Thyroid gland (tissue), 4 donors: ENCODE results near the gene RTL9. TPM values are rescaled to one million over a fixed set of nuclear protein-coding genes. Genes with fewer than 3 reads are reported as not detected.

ENCODE experiments used
- DNase-seq, 2 donors: peaks; one replicate each; pipeline ENCODE4 v3.0.0-alpha.2; 2019
- H3K27ac ChIP-seq, 3 donors: fragments of 200-600 bp; sonication (generic); 1 replicate in 2 of 3; 2 replicates in 1 of 3; pipeline ENCODE4 v1.5.1; 2016 to 2019; ENCODE audit warnings: mild to moderate bottlenecking in 1 of 3, moderate library complexity in 1 of 3
- H3K27me3 ChIP-seq: fragments of 200-600 bp; sonication (generic); one replicate; pipeline ENCODE4 v1.5.1; 2019
- H3K36me3 ChIP-seq, 2 donors: fragments of 200-600 bp; sonication (generic); one replicate each; pipeline ENCODE4 v1.5.1; 2016 to 2019
- H3K4me1 ChIP-seq, 2 donors: fragments of 200-600 bp; sonication (generic); one replicate each; pipeline ENCODE4 v1.5.1; 2017 to 2019
- H3K4me3 ChIP-seq, 3 donors: fragments of 200-600 bp; sonication (generic); replicated peaks in 1 of 3; 1 replicate in 2 of 3; 2 replicates in 1 of 3; pipeline ENCODE4 v1.5.1; 2016; ENCODE audit warnings: mild to moderate bottlenecking in 1 of 3
- H3K9me3 ChIP-seq: fragments of 200-600 bp; sonication (generic); one replicate; pipeline ENCODE4 v1.5.1; 2017
- CTCF ChIP-seq, 6 experiments: fragments of 200-600 bp in 3 of 6; fragments of 450-650 bp in 3 of 6; sonication (generic) in 3 of 6; IDR thresholded peaks; one replicate each; pipeline ENCODE4 v1.5.1; 2016 to 2019; ENCODE audit warnings: antibody characterized with exemption in 6 of 6, mild to moderate bottlenecking in 2 of 6, inconsistent platforms in 1 of 6, moderate library complexity in 1 of 6
- POLR2A ChIP-seq, 2 donors: fragments of 450-650 bp; IDR thresholded peaks; one replicate each; pipeline ENCODE4 v1.6.1; 2017; ENCODE audit warnings: antibody characterized with exemption in 2 of 2, mild to moderate bottlenecking in 2 of 2, moderate library complexity in 1 of 2
- WGBS, 2 donors: methylation state at CpG; one replicate each; pipeline ENCODE4 v1.1.5; 2017; 5-methylcytosine and 5-hydroxymethylcytosine counted together
- intact Hi-C: fragments of 100-400 bp; cut with DNase I; formaldehyde crosslinking; loops from one replicate; pipeline ENCODE4 v1.15.1; 2023
- total RNA-seq, 4 donors: library from RNA; depleted of rRNA; stranded (reverse); fragments of >200 nt; gene quantifications; one replicate each; pipeline ENCODE4 v1.2.3, GENCODE V29; 2016

Gene RTL9
- total RNA-seq, 4 donors from 2014 or later = 0.40 to 1.1 (median 0.56) TPM

- H3K4me3 ChIP-seq = no peak overlapping the region
- no peak overlapping the region for H3K27ac ChIP-seq
- no peaks in the 10 kb centered on the region for H3K36me3 ChIP-seq
- intact Hi-C loops = no loop called here
- TF ChIP-seq CTCF (IDR thresholded peaks at IDR 0.05) = no peak
- no peak for TF ChIP-seq POLR2A (IDR thresholded peaks at IDR 0.05)
- DNase-seq = no peak
- H3K9me3 ChIP-seq = no peaks in the 10 kb centered on the region
- H3K4me1 ChIP-seq = no peaks in the 10 kb centered on the region
- H3K27me3 ChIP-seq = no peaks in the 10 kb centered on the region
- 69 to 74% methylated on average over 3 of the region's 3 CpGs for WGBS, 2 donors
Measured at GRCh38 chrX:110320381-110320987, 38.2 kb upstream of the RTL9 start.

- no peaks in the 10 kb centered on the region for H3K4me1 ChIP-seq
- DNase-seq = no peak
- no peak overlapping the region for H3K4me3 ChIP-seq
- no peak overlapping the region for H3K27ac ChIP-seq
- intact Hi-C loops = no loop called here
- no peaks in the 10 kb centered on the region for H3K36me3 ChIP-seq
- no peaks in the 10 kb centered on the region for H3K27me3 ChIP-seq
- no peaks in the 10 kb centered on the region for H3K9me3 ChIP-seq
- TF ChIP-seq CTCF (IDR thresholded peaks at IDR 0.05) (no peak), POLR2A (IDR thresholded peaks at IDR 0.05) (no peak)
Measured at GRCh38 chrX:110321081-110321480, 37.6 kb upstream of the RTL9 start.

GRCh38 chrX:110321670-110322069 is 37.0 kb upstream of the RTL9 start:
- no peak overlapping the region for H3K27ac ChIP-seq
- no peaks in the 10 kb centered on the region for H3K27me3 ChIP-seq
- H3K4me1 ChIP-seq = no peaks in the 10 kb centered on the region
- 94 to 95% methylated on average over 3 of the region's 3 CpGs for WGBS, 2 donors
- H3K36me3 ChIP-seq = no peaks in the 10 kb centered on the region
- no peak for DNase-seq
- H3K4me3 ChIP-seq = no peak overlapping the region
- TF ChIP-seq CTCF (IDR thresholded peaks at IDR 0.05) (no peak), POLR2A (IDR thresholded peaks at IDR 0.05) (no peak)
- H3K9me3 ChIP-seq = no peaks in the 10 kb centered on the region
- intact Hi-C loops = no loop called here

- no peak for TF ChIP-seq POLR2A (IDR thresholded peaks at IDR 0.05)
- no peak for TF ChIP-seq CTCF (IDR thresholded peaks at IDR 0.05)
- Histone ChIP-seq H3K4me1 (no peaks in the 10 kb centered on the region), H3K27ac (no peak overlapping the region), H3K36me3 (no peaks in the 10 kb centered on the region), H3K27me3 (no peaks in the 10 kb centered on the region), H3K4me3 (no peak overlapping the region), H3K9me3 (no peaks in the 10 kb centered on the region)
- WGBS, 2 donors = 73 to 78% methylated on average over 4 of the region's 4 CpGs
- DNase-seq = no peak
- intact Hi-C loops = no loop called here
Measured at GRCh38 chrX:110322603-110323002, 36.0 kb upstream of the RTL9 start.

GRCh38 chrX:110326712-110327111 is 31.9 kb upstream of the RTL9 start:
- H3K4me3 ChIP-seq = no peak overlapping the region
- TF ChIP-seq POLR2A (IDR thresholded peaks at IDR 0.05) = no peak
- no peak for TF ChIP-seq CTCF (IDR thresholded peaks at IDR 0.05)
- no peaks in the 10 kb centered on the region for H3K9me3 ChIP-seq
- H3K27ac ChIP-seq = no peak overlapping the region
- 89 to 96% methylated on average over 4 of the region's 4 CpGs for WGBS, 2 donors
- DNase-seq = no peak
- H3K27me3 ChIP-seq = no peaks in the 10 kb centered on the region
- no peaks in the 10 kb centered on the region for H3K4me1 ChIP-seq
- intact Hi-C loops = no loop called here
- no peaks in the 10 kb centered on the region for H3K36me3 ChIP-seq
